Keratinocyte (primary cell): Measurements from ENCODE around the gene EFNB2.

Experiments used
- CTCF ChIP-seq, 3 experiments: IDR thresholded peaks in 1 of 3; conservative IDR thresholded peaks in 1 of 3; optimal IDR thresholded peaks in 1 of 3; 2 replicates in 2 of 3; 3 replicates in 1 of 3; pipeline versions ENCODE3 to v1.5.1; 2011; ENCODE audit warnings: low read length in 3 of 3, mild to moderate bottlenecking in 3 of 3, moderate library complexity in 2 of 3, control low read depth in 1 of 3, inconsistent platforms in 1 of 3; ENCODE audit not compliant: insufficient read depth in 2 of 3; ENCODE audit errors: extremely low read depth in 1 of 3
- EZH2 ChIP-seq: IDR thresholded peaks from one replicate; pipeline ENCODE4 v1.6.1; 2012; ENCODE audit warnings: inconsistent platforms, mild to moderate bottlenecking, low read length, moderate library complexity

- TF ChIP-seq CTCF (optimal IDR thresholded peaks at IDR 0.05 in 1 of 3, IDR thresholded peaks at IDR 0.05 in 1 of 3, conservative IDR thresholded peaks at IDR 0.05 in 1 of 3; ENCODE audit: extremely low read depth in 1 of 3, insufficient read depth in 2 of 3, low read length in 3 of 3) = no peak
- no peak for TF ChIP-seq EZH2
Measured at GRCh38 chr13:106575896-106576295, 40.4 kb upstream of the EFNB2 start.
